Testis (tissue), 3 donors: ENCODE data around the gene HOXB1. TPM values are rescaled to one million over a fixed set of nuclear protein-coding genes. Genes with fewer than 3 reads are reported as not detected.
A peak's percentile ranks its signal among the peaks of the same experiment; 100 is the strongest.

Experiments
- DNase-seq: peaks from one replicate; pipeline ENCODE4 v3.0.0-alpha.2; 2019
- H3K27ac ChIP-seq, 2 donors: fragments of 200-600 bp; sonication (generic); one replicate each; pipeline ENCODE4 v1.5.1; 2019
- H3K27me3 ChIP-seq: fragments of 200-600 bp; sonication (generic); one replicate; pipeline ENCODE4 v1.5.1; 2019
- H3K36me3 ChIP-seq: fragments of 200-600 bp; sonication (generic); one replicate; pipeline ENCODE4 v1.5.1; 2017; ENCODE audit warnings: low read depth; ENCODE audit errors: missing control alignments
- H3K4me1 ChIP-seq: fragments of 200-600 bp; sonication (generic); one replicate; pipeline ENCODE4 v1.5.1; 2019
- H3K4me3 ChIP-seq, 2 donors: fragments of 200-600 bp; sonication (generic); one replicate each; pipeline ENCODE4 v1.5.1; 2017 to 2019
- H3K9me3 ChIP-seq: fragments of 200-600 bp; sonication (generic); one replicate; pipeline ENCODE4 v1.5.1; 2017
- CTCF ChIP-seq, 3 experiments: fragments of 450-650 bp in 2 of 3; fragments of 200-600 bp in 1 of 3; sonication (generic) in 1 of 3; IDR thresholded peaks; one replicate each; pipeline ENCODE4 v1.5.1; 2016 to 2019; ENCODE audit warnings: antibody characterized with exemption in 3 of 3, mild to moderate bottlenecking in 2 of 3, moderate library complexity in 1 of 3
- POLR2A ChIP-seq: fragments of 450-650 bp; IDR thresholded peaks from one replicate; pipeline ENCODE4 v1.6.1; 2017; ENCODE audit warnings: antibody characterized with exemption, mild to moderate bottlenecking, moderate library complexity
- WGBS, 2 donors: methylation state at CpG; one replicate each; pipeline ENCODE4 v1.1.5; 2018; 5-methylcytosine and 5-hydroxymethylcytosine counted together
- intact Hi-C: fragments of 100-400 bp; cut with DNase I; formaldehyde crosslinking; loops from one replicate; pipeline ENCODE4 v1.15.1; 2023; ENCODE audit warnings: low total_unique reads
- polyA plus RNA-seq: library from polyadenylated mRNA; stranded (reverse); fragments of 350-450 nt; fragmentation: Illumina TruSeq; extraction: RNeasy Lipid Tissue Mini Kit (QIAGEN cat#74804); gene quantifications from one replicate; pipeline ENCODE4 v1.2.3, GENCODE V29; 2014; ENCODE audit warnings: low read depth, low replicate concordance; ENCODE audit not compliant: insufficient read depth
- total RNA-seq, 2 donors: library from RNA; depleted of rRNA; stranded (reverse); fragments of >200 nt; gene quantifications; one replicate each; pipeline ENCODE4 v1.2.3, GENCODE V29; 2016

The HOXB1 gene
- total and polyA plus RNA-seq, 3 donors from 2014 or later: 1.1 TPM; not detected in 2

- Histone ChIP-seq H3K27me3 (no peaks in the 10 kb centered on the region), H3K4me3 (peak overlapping the region; percentile 52 to 69), H3K27ac (peak overlapping the region; percentile 72 to 81), H3K4me1 (peaks cover 4% of the 10 kb centered on the region), H3K36me3 (no peaks in the 10 kb centered on the region), H3K9me3 (no peaks in the 10 kb centered on the region)
- peak; percentile 29 for DNase-seq
- intact Hi-C loops: no loop called here
- 5 to 6% methylated on average over 31 to 38 of the region's 38 CpGs for WGBS, 2 donors
- no peak for TF ChIP-seq POLR2A
- no peak for TF ChIP-seq CTCF (IDR thresholded peaks at IDR 0.05)
These were observed 13.7 kb upstream of the HOXB1 start for GRCh38 chr17:48544349-48545021.

- Histone ChIP-seq H3K27me3 (no peaks in the 10 kb centered on the region), H3K27ac (peak overlapping the region; percentile 78 to 81), H3K4me1 (peaks cover 4% of the 10 kb centered on the region), H3K4me3 (peak overlapping the region; percentile 52 to 69), H3K9me3 (no peaks in the 10 kb centered on the region), H3K36me3 (no peaks in the 10 kb centered on the region)
- DNase-seq: no peak
- intact Hi-C loops: no loop called here
- no peak for TF ChIP-seq POLR2A
- TF ChIP-seq CTCF (IDR thresholded peaks at IDR 0.05): no peak
- WGBS, 2 donors: 6 to 7% methylated on average over 13 to 20 of the region's 20 CpGs
These were observed 13.1 kb upstream of the HOXB1 start for GRCh38 chr17:48543854-48544348.

- H3K4me3 ChIP-seq: peak overlapping the region; percentile 52 to 69
- H3K27ac ChIP-seq: peak overlapping the region; percentile 78 to 81
- TF ChIP-seq CTCF (IDR thresholded peaks at IDR 0.05) (peak in 2 of 3 experiments; percentile 19 to 25), POLR2A (no peak)
- peaks cover 4% of the 10 kb centered on the region for H3K4me1 ChIP-seq
- 0 to 1% methylated on average over 23 to 67 of the region's 72 CpGs for WGBS, 2 donors
- H3K9me3 ChIP-seq: no peaks in the 10 kb centered on the region
- intact Hi-C loops: no loop called here
- H3K27me3 ChIP-seq: no peaks in the 10 kb centered on the region
- peak; percentile 61 for DNase-seq
- H3K36me3 ChIP-seq: no peaks in the 10 kb centered on the region
These were observed 12.5 kb upstream of the HOXB1 start for GRCh38 chr17:48543107-48543853.

GRCh38 chr17:48542698-48543106 is 11.9 kb upstream of the HOXB1 start:
- TF ChIP-seq POLR2A (no peak), CTCF (IDR thresholded peaks at IDR 0.05) (no peak)

More at GRCh38 chr17:48542698-48543106, 11.9 kb upstream of the HOXB1 start:
- DNase-seq: no peak
- 8% methylated on average over 12 of the region's 12 CpGs for WGBS, 2 donors
- Histone ChIP-seq H3K9me3 (no peaks in the 10 kb centered on the region), H3K4me1 (peaks cover 4% of the 10 kb centered on the region), H3K27ac (peak overlapping the region; percentile 78 to 81), H3K4me3 (peak overlapping the region; percentile 52 to 69), H3K36me3 (no peaks in the 10 kb centered on the region), H3K27me3 (no peaks in the 10 kb centered on the region)
- intact Hi-C loops: no loop called here
